ENCODE data around the gene BSN.
"Not testable (repeated sequence)": the region's sequence is repeated elsewhere in the genome, so short reads cannot be mapped to it uniquely, and the experiment has no call there.

Gene BSN

GRCh38 chr3:49534581-49535441 is 19.5 kb upstream of the BSN start:
- no peak for DNase-seq (ENCODE audit: low read depth in 2 of 2)

GRCh38 chr3:49535971-49536874 is 18.1 kb upstream of the BSN start:
- no peak for DNase-seq (ENCODE audit: low read depth in 2 of 2)

- no peak for DNase-seq (ENCODE audit: low read depth in 2 of 2)
Observed at GRCh38 chr3:49536875-49537533, 17.3 kb upstream of the BSN start.

- peak; percentile 87 to 94 for DNase-seq (ENCODE audit: low read depth in 2 of 2)
Observed at GRCh38 chr3:49539659-49540560, 14.4 kb upstream of the BSN start.

- DNase-seq (ENCODE audit: low read depth in 2 of 2), result no peak
Observed at GRCh38 chr3:49552087-49552486, 2.2 kb upstream of the BSN start.

- no peak for DNase-seq (ENCODE audit: low read depth in 2 of 2)
Observed at GRCh38 chr3:49553324-49553691, 969 bp upstream of the BSN start.

- DNase-seq (ENCODE audit: low read depth in 2 of 2), result peak; percentile 25 to 41
Observed at GRCh38 chr3:49554633-49555265, 472 bp downstream of the BSN start.

GRCh38 chr3:49556500-49557275 is 2.4 kb downstream of the BSN start:
- no peak for DNase-seq (ENCODE audit: low read depth in 2 of 2)

- no peak for DNase-seq (ENCODE audit: low read depth in 2 of 2)
Observed at GRCh38 chr3:49563040-49563578, 8.8 kb downstream of the BSN start.

GRCh38 chr3:49563766-49564165 is 9.5 kb downstream of the BSN start:
- no peak for DNase-seq (ENCODE audit: low read depth in 2 of 2)

GRCh38 chr3:49566312-49566711 is 12.0 kb downstream of the BSN start:
- no peak for DNase-seq (ENCODE audit: low read depth in 2 of 2)

GRCh38 chr3:49567406-49567805 is 13.1 kb downstream of the BSN start:
- DNase-seq (ENCODE audit: low read depth in 2 of 2), result no peak

GRCh38 chr3:49568965-49569364 is 14.7 kb downstream of the BSN start:
- DNase-seq (ENCODE audit: low read depth in 2 of 2), result no peak

- DNase-seq (ENCODE audit: low read depth in 2 of 2), result no peak
Observed at GRCh38 chr3:49570028-49570654, 15.9 kb downstream of the BSN start.

- no peak for DNase-seq (ENCODE audit: low read depth in 2 of 2)
Observed at GRCh38 chr3:49582177-49582576, 27.9 kb downstream of the BSN start.

GRCh38 chr3:49585261-49585755 is 31.0 kb downstream of the BSN start:
- DNase-seq (ENCODE audit: low read depth in 2 of 2), result not testable (repeated sequence)

GRCh38 chr3:49591615-49592014 is 37.3 kb downstream of the BSN start:
- no peak for DNase-seq (ENCODE audit: low read depth in 2 of 2)

- DNase-seq (ENCODE audit: low read depth in 2 of 2), result no peak
Observed at GRCh38 chr3:49593041-49593440, 38.8 kb downstream of the BSN start.

- DNase-seq (ENCODE audit: low read depth in 2 of 2), result no peak
Observed at GRCh38 chr3:49600781-49601180, 46.5 kb downstream of the BSN start.
